K562 (cell line): Measurements from ENCODE around the gene SHH. TPM values are rescaled to one million over a fixed set of nuclear protein-coding genes. Genes with fewer than 3 reads are reported as not detected.

ENCODE experiments used
- ATAC-seq: fragments of 200-7000 bp; cut with Tn5 transposase; 3 replicates; pipeline ENCODE4 v1.9.1; 2020; ENCODE audit warnings: moderate library complexity
- BruUV-seq: library from RNA; stranded (reverse); fragments of 400-500 nt; replicated peaks from 2 replicates; lab custom pipeline; 2021; lab: Mats Ljungman, UMichigan
- CTCF ChIA-PET: fragments of 300-600 bp; formaldehyde crosslinking; extraction: SDS; loops from one replicate; lab custom pipeline; 2021; ENCODE audit warnings: low intra/inter-chr PET ratio; lab: Yijun Ruan, JAX
- POLR2A ChIA-PET: fragments of 300-600, 350-650 bp; sonication (Branson Sonifier 250); formaldehyde crosslinking; extraction: SDS; loops from one replicate; lab custom pipeline; 2021; ENCODE audit warnings: antibody characterized with exemption, inconsistent platforms; lab: Yijun Ruan, JAX
- DNase-seq, 4 experiments: peaks; one replicate each; pipeline versions ENCODE4 v3.0.0 to v3.0.0-alpha.2; 2011 to 2018; ENCODE audit warnings: low spot score in 3 of 4, mixed read lengths in 3 of 4; ENCODE audit errors: extremely low read depth in 1 of 4
- FAIRE-seq: peaks from 2 replicates; lab custom pipeline; 2011; peaks lifted over from hg19 to GRCh38; lab: Jason Lieb, UNC
- H2AFZ ChIP-seq: 2 replicates; pipeline ENCODE4 v1.6.0; 2011; ENCODE audit warnings: low read depth, low read length, control low read depth, inconsistent platforms
- H3K27ac ChIP-seq: fragments of 200-600 bp; 3 replicates; pipeline ENCODE4 v1.8.0; 2011; ENCODE audit warnings: low read depth, mild to moderate bottlenecking, control low read depth, inconsistent platforms, low read length, moderate library complexity, mixed read lengths; ENCODE audit errors: extremely low read depth
- H3K27me3 ChIP-seq, 2 experiments: fragments of 300-600 bp in 1 of 2; 2 replicates in 1 of 2; 3 replicates in 1 of 2; pipeline versions ENCODE4 v1.6.0 to v1.8.0; 2011; ENCODE audit warnings: inconsistent platforms in 2 of 2, low read length in 2 of 2, mild to moderate bottlenecking in 1 of 2, mixed read lengths in 1 of 2, moderate library complexity in 1 of 2; ENCODE audit not compliant: control insufficient read depth in 2 of 2, insufficient read depth in 2 of 2
- H3K36me3 ChIP-seq: fragments of 300-600 bp; 3 replicates; pipeline ENCODE4 v1.8.0; 2011; ENCODE audit warnings: mild to moderate bottlenecking, low read length, inconsistent platforms; ENCODE audit not compliant: control insufficient read depth, insufficient read depth
- H3K4me1 ChIP-seq, 2 experiments: fragments of 200-600 bp in 1 of 2; replicated peaks in 1 of 2; 2 replicates in 1 of 2; 3 replicates in 1 of 2; pipeline versions ENCODE4 v1.5.1 to v1.8.0; 2011; ENCODE audit warnings: inconsistent platforms in 2 of 2, low read length in 2 of 2, mild to moderate bottlenecking in 1 of 2, mixed read lengths in 1 of 2, moderate library complexity in 1 of 2; ENCODE audit not compliant: control insufficient read depth in 2 of 2, insufficient read depth in 2 of 2
- H3K4me2 ChIP-seq: 2 replicates; pipeline ENCODE4 v1.6.1; 2011; ENCODE audit warnings: low read length, control low read depth, inconsistent platforms, mixed read lengths; ENCODE audit not compliant: insufficient read depth
- H3K4me3 ChIP-seq: fragments of 200-600 bp; sonication (generic), shearing (Covaris generic); 2 replicates; pipeline ENCODE4 v1.5.1; 2016; ENCODE audit warnings: control low read depth, inconsistent platforms
- H3K79me2 ChIP-seq: fragments of 200-600 bp; 3 replicates; pipeline ENCODE4 v1.8.0; 2011; ENCODE audit warnings: low read length, inconsistent platforms; ENCODE audit not compliant: control insufficient read depth, insufficient read depth
- H3K9ac ChIP-seq, 2 experiments: 2 replicates each; pipeline versions ENCODE4 v1.6.0 to v1.6.1; 2011; ENCODE audit warnings: low read depth in 2 of 2, low read length in 2 of 2, control low read depth in 1 of 2, inconsistent platforms in 1 of 2, mild to moderate bottlenecking in 1 of 2, mixed read lengths in 1 of 2; ENCODE audit not compliant: insufficient read depth in 1 of 2
- H3K9me1 ChIP-seq: one replicate; pipeline ENCODE4 v1.6.0; 2011; ENCODE audit warnings: inconsistent platforms, mild to moderate bottlenecking, low read length, moderate library complexity; ENCODE audit not compliant: control insufficient read depth, insufficient read depth
- H3K9me3 ChIP-seq: replicated peaks from 2 replicates; pipeline ENCODE4 v1.5.1; 2011; ENCODE audit warnings: low read depth, low read length, inconsistent platforms; ENCODE audit not compliant: control insufficient read depth, insufficient read depth
- H4K20me1 ChIP-seq: replicated peaks from 2 replicates; pipeline ENCODE4 v1.6.1; 2011; ENCODE audit warnings: low read length, inconsistent platforms, mixed read lengths; ENCODE audit not compliant: control insufficient read depth, insufficient read depth
- ATF4 ChIP-seq: fragments of 450-650 bp; formaldehyde crosslinking; IDR thresholded peaks from 2 replicates; pipeline ENCODE4 v1.4.0; 2022; ENCODE audit warnings: mild to moderate bottlenecking, moderate library complexity
- CCAR2 ChIP-seq: fragments of 200-400 bp; formaldehyde crosslinking; IDR thresholded peaks from 2 replicates; pipeline ENCODE4 v1.6.1; 2017; ENCODE audit warnings: mild to moderate bottlenecking, low read depth, low read length
- DIDO1 ChIP-seq: fragments of 450-650 bp; IDR thresholded peaks from 2 replicates; pipeline ENCODE4 v1.6.1; 2016; ENCODE audit warnings: low read depth, missing biosample characterization, missing genetic modification characterization
- ELK3 ChIP-seq: fragments of 450-650 bp; formaldehyde crosslinking; IDR thresholded peaks from 2 replicates; pipeline ENCODE4 v1.4.0; 2020; ENCODE audit warnings: mild to moderate bottlenecking
- ESRRA ChIP-seq: fragments of 450-650 bp; IDR thresholded peaks from 2 replicates; pipeline ENCODE4 v1.6.1; 2014; ENCODE audit warnings: low read depth, mild to moderate bottlenecking, moderate library complexity, borderline replicate concordance
- FOSL1 ChIP-seq: fragments of 200-800 bp; sonication (Bioruptor generic); conservative IDR thresholded peaks from 2 replicates; pipeline ENCODE4 v1.6.1; 2016; ENCODE audit warnings: missing genetic modification characterization, missing compliant biosample characterization
- MEIS2 ChIP-seq: fragments of 450-650 bp; IDR thresholded peaks from 2 replicates; pipeline ENCODE4 v1.6.1; 2014; ENCODE audit warnings: mild to moderate bottlenecking; ENCODE audit not compliant: partially characterized antibody
- NR2C1 ChIP-seq, 2 experiments: fragments of 450-650 bp; IDR thresholded peaks; 2 replicates each; pipeline ENCODE4 v1.6.1; 2017; ENCODE audit warnings: mild to moderate bottlenecking in 2 of 2, antibody characterized with exemption in 1 of 2, inconsistent platforms in 1 of 2, missing compliant biosample characterization in 1 of 2, missing genetic modification characterization in 1 of 2
- OTX1 ChIP-seq: fragments of 450-650 bp; formaldehyde crosslinking; IDR thresholded peaks from 2 replicates; pipeline ENCODE4 v1.4.0; 2022; ENCODE audit warnings: mild to moderate bottlenecking
- PCBP1 ChIP-seq: fragments of 200-400 bp; formaldehyde crosslinking; IDR thresholded peaks from 2 replicates; pipeline ENCODE4 v1.6.1; 2018; ENCODE audit warnings: mild to moderate bottlenecking, low read depth, low read length; ENCODE audit not compliant: poor library complexity, severe bottlenecking
- PHB2 ChIP-seq: fragments of 450-650 bp; IDR thresholded peaks from 2 replicates; pipeline ENCODE4 v1.6.1; 2017; ENCODE audit warnings: low read depth
- POLR2AphosphoS2 ChIP-seq: IDR thresholded peaks from 2 replicates; pipeline ENCODE4 v1.6.1; 2012; ENCODE audit warnings: low read length, improper control_type of control experiment
- RBM25 ChIP-seq: fragments of 200-400 bp; formaldehyde crosslinking; IDR thresholded peaks from 2 replicates; pipeline ENCODE4 v1.6.1; 2018; ENCODE audit warnings: low read length, low read depth, moderate library complexity; ENCODE audit not compliant: severe bottlenecking
- SAFB2 ChIP-seq: fragments of 200-400 bp; formaldehyde crosslinking; IDR thresholded peaks from 2 replicates; pipeline ENCODE4 v1.6.1; 2018; ENCODE audit warnings: borderline replicate concordance, low read length, low read depth, moderate library complexity; ENCODE audit not compliant: severe bottlenecking
- SNIP1 ChIP-seq: fragments of 450-650 bp; IDR thresholded peaks from 2 replicates; pipeline ENCODE4 v1.7.1; 2017; ENCODE audit warnings: low read depth, mild to moderate bottlenecking
- SREBF1 ChIP-seq: fragments of 150-350 bp; IDR thresholded peaks from 2 replicates; pipeline ENCODE4 v1.6.1; 2014; ENCODE audit warnings: antibody characterized with exemption, low read depth, low read length, borderline replicate concordance
- TAF9B ChIP-seq: fragments of 450-650 bp; IDR thresholded peaks from 2 replicates; pipeline ENCODE4 v1.6.1; 2018; ENCODE audit warnings: mild to moderate bottlenecking; ENCODE audit not compliant: partially characterized antibody
- TRIM25 ChIP-seq: fragments of 450-650 bp; IDR thresholded peaks from 2 replicates; pipeline ENCODE4 v1.7.0; 2016; ENCODE audit warnings: borderline replicate concordance
- ZC3H11A ChIP-seq: IDR thresholded peaks from 2 replicates; pipeline ENCODE4 v1.6.1; 2012; ENCODE audit warnings: low read depth, low read length, improper control_type of control experiment
- WGBS: fragments of 100-300 bp; shearing (Covaris generic); methylation state at CpG from one replicate; pipeline ENCODE4 v1.1.6; 2016; ENCODE audit warnings: low coverage, mixed read lengths; ENCODE audit not compliant: insufficient coverage; ENCODE audit errors: missing lambda C conversion rate; 5-methylcytosine and 5-hydroxymethylcytosine counted together
- in situ Hi-C: fragments of 300-500 bp; cut with MboI; formaldehyde crosslinking; loops from 4 replicates; pipeline ENCODE4 v1.15.0; 2018; ENCODE audit warnings: inconsistent platforms, mixed read lengths
- intact Hi-C: fragments of 100-400 bp; cut with micrococcal nuclease; formaldehyde crosslinking; loops from 2 replicates; pipeline ENCODE4 v1.14.2; 2022
- polyA plus RNA-seq, 8 experiments: library from polyadenylated mRNA; depleted of rRNA in 4 of 8; stranded (reverse) in 5 of 8; unstranded in 3 of 8; fragments of >200 nt; fragmentation: Nextera tagmentation in 2 of 8; fragmentation: Illumina TruSeq in 1 of 8; extraction: Ambion mirVana in 2 of 8; extraction: Trizol in 1 of 8; gene quantifications; 2 replicates each; pipeline versions ENCODE4 v1.2.1 to v1.2.3, GENCODE V29; 2011 to 2014; ENCODE audit warnings: inconsistent platforms in 1 of 8, missing spikeins in 1 of 8
- total RNA-seq, 7 experiments: library from RNA; depleted of rRNA in 6 of 7; stranded (reverse); fragments of >200 nt in 6 of 7; fragmentation: Illumina TruSeq in 2 of 7; extraction: Trizol in 2 of 7; gene quantifications; 2 replicates each; pipeline versions ENCODE4 v1.2.1 to v1.2.3, GENCODE V29; 2011 to 2021; ENCODE audit warnings: low replicate concordance in 1 of 7

The SHH gene
- total and polyA plus RNA-seq, 9 of the 15 experiments (the other 6 are each of a cell fraction or from before 2014, with no cell fraction given), result 0.09 TPM; not detected in 8

GRCh38 chr7:155851892-155852291 lies 39.6 kb upstream of the SHH start:
- no peaks in the 10 kb centered on the region for H3K9me1 ChIP-seq
- H3K4me3 ChIP-seq, result no peak overlapping the region
- in situ Hi-C loops, result no loop called here
- WGBS, result 2% methylated on average over 5 of the region's 5 CpGs
- no peaks in the 10 kb centered on the region for H3K36me3 ChIP-seq
- ATAC-seq, result no peak
- H4K20me1 ChIP-seq, result 0 out of 2 replicates have a peak, but pooled peaks cover 7% of the 10 kb centered on the region
- H3K9me3 ChIP-seq, result no peaks in the 10 kb centered on the region
- H3K27me3 ChIP-seq, result peaks cover 25 to 55% of the 10 kb centered on the region in 2 experiments
- intact Hi-C loops, result no loop called here
- TF ChIP-seq MEIS2, result no peak
- TF ChIP-seq RBM25, result no peak
- TF ChIP-seq SAFB2, result no peak
- TF ChIP-seq PHB2, result no peak
- no peak for TF ChIP-seq OTX1 (CRISPR knock-in tag)
- no peak for TF ChIP-seq PCBP1
- TF ChIP-seq ZC3H11A, result no peak
- TF ChIP-seq SREBF1, result no peak
- TF ChIP-seq DIDO1 (tag), result no peak
- no peak for TF ChIP-seq CCAR2
- TF ChIP-seq ELK3 (CRISPR knock-in tag), result no peak
- TF ChIP-seq SNIP1, result no peak
- no peak for TF ChIP-seq TRIM25
- no peak for TF ChIP-seq ESRRA
- TF ChIP-seq NR2C1 (IDR thresholded peaks at IDR 0.05), result no peak
- TF ChIP-seq NR2C1 (tag; IDR thresholded peaks at IDR 0.05), result no peak
- no peak for TF ChIP-seq POLR2AphosphoS2
- TF ChIP-seq TAF9B, result no peak
- TF ChIP-seq FOSL1 (tag), result no peak
- TF ChIP-seq ATF4, result no peak
- H3K9ac ChIP-seq, result 0 out of 4 replicates have a peak overlapping the region, but pooled peaks of 1 of the 2 experiments have one; percentile 33
- BruUV-seq, result no TSS peak
- ChIA-PET POLR2A (interaction anchor here (0.9 to 1.2 kb wide), 2 partner anchors 9 to 30 kb away, joined by 3 read pairs; no protein-coding TSS in a partner anchor), CTCF (no interaction called here)
- no peak overlapping the region for H3K27ac ChIP-seq
- no peaks in the 10 kb centered on the region for H3K79me2 ChIP-seq
- FAIRE-seq, result no peak
- H3K4me2 ChIP-seq, result no peak overlapping the region
- no peak overlapping the region for H2AFZ ChIP-seq
- no peaks in the 10 kb centered on the region for H3K4me1 ChIP-seq
- no peak for DNase-seq
